Heart left ventricle (tissue), 13 donors: Measurements from ENCODE around the gene LGI1.

Source experiments
- POLR2A ChIP-seq, 2 donors: fragments of 450-650 bp; IDR thresholded peaks; one replicate each; pipeline ENCODE4 v1.6.1; 2017; ENCODE audit warnings: antibody characterized with exemption in 2 of 2, mild to moderate bottlenecking in 2 of 2, moderate library complexity in 2 of 2
- TF ChIP-seq, protein P1 (sequence below), 12 donors: fragments of 200-600 bp; sonication (generic) in 4 of 12; IDR thresholded peaks; one replicate each; pipeline versions ENCODE4 v1.5.0 to v1.8.0; 2018 to 2022; ENCODE audit warnings: antibody characterized with exemption in 12 of 12, mild to moderate bottlenecking in 5 of 12
- donor health status: ischemic (EF 13 %, LVEDD 7.1; RV severe dilation, severe dysfunction).
- donor health status: DM: no; HTN: yes; CAD: no.
- donor health status: DM: no; HTN: no; CAD: no.
- donor health status: ischemic (EF 25% LVEDD 6.9; RV normal size, moderate dysfunction).
- donor health status: ischemic (EF 25% LVEDD 5.7; RV mildly dilated, moderate dysfunction).
- donor health status: ischemic (EF 35%, LVEDD 5.7; RV mildly dilated, moderate dysfunction).
- donor health status: nonischemic (EF 11% LVEDD 7.7; RV severe dilation, severe dysfunction).
- donor health status: DM: yes; HTN: yes; CAD: no.
- donor health status: PGD.
- donor health status: ischemic (EF 29% LVEDD 5.4; RV normal size, mild dysfunction).
- donor health status: nonischemic (EF 23%, LVEDD 6.1; RV moderate dilation, normal function).

DNA sequence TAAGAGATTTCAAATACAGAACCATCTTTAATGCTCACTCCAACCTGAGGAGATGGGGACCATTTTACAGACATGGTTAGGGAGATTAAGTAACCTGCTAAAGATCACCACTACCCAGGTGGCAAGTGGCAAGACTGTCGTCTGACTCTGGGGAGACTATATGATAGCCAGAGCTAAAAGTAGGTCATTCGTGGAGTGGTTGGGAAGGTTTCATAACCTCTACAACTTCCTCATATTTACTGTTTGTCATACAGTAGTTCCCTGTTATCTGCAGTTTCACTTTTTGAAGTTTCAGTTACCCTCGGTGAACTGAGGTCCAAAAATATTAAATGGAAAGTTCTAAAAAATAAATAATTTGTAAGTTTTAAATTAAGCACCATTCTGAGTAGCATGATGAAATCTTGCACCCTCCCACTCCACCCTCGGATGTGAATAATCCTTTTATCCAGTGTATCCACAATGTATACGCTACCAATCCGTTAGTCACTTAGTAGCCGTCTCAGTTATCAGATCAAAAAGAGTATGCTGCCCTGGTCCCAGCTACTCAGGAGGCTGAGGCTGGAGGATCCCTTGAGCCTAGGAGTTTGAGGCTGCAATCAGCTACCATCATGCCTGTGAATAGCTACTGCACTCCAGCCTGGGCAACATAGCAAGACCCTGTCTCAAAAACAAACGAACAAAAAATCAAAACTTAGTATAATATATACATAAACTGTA is 14.9 kb upstream of the LGI1 start:
- no peak for TF ChIP-seq POLR2A (IDR thresholded peaks at IDR 0.05)
- TF ChIP-seq, protein P1, sequence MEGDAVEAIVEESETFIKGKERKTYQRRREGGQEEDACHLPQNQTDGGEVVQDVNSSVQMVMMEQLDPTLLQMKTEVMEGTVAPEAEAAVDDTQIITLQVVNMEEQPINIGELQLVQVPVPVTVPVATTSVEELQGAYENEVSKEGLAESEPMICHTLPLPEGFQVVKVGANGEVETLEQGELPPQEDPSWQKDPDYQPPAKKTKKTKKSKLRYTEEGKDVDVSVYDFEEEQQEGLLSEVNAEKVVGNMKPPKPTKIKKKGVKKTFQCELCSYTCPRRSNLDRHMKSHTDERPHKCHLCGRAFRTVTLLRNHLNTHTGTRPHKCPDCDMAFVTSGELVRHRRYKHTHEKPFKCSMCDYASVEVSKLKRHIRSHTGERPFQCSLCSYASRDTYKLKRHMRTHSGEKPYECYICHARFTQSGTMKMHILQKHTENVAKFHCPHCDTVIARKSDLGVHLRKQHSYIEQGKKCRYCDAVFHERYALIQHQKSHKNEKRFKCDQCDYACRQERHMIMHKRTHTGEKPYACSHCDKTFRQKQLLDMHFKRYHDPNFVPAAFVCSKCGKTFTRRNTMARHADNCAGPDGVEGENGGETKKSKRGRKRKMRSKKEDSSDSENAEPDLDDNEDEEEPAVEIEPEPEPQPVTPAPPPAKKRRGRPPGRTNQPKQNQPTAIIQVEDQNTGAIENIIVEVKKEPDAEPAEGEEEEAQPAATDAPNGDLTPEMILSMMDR (IDR thresholded peaks at IDR 0.05): no peak
